ENCODE results near the gene OPN4. TPM values are rescaled to one million over a fixed set of nuclear protein-coding genes. Genes with fewer than 3 reads are reported as not detected.

OPN4 gene
- total RNA-seq, 1 donor from 2014 or later, result not detected

DNA sequence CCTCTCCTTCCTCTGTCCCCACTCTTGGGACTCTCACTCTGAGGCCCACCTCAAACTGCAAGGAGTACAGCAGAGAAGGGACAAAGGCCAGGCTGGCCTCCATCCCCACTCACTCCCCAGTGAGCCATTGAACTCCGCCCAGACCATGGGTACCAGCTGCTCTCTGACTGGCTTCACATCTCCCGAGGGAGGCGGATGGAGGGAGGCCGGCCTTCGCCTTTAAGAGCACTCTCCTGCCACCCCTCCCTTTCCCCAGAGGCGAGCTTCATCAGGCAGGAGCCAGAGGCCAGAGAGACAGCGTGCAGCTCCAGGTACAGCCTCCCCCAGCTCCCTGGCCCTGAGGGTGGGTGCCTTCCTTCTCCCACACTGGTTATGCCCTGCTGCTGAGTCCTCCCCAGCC, 12.2 kb downstream of the OPN4 start:
- H3K4me1 ChIP-seq (ENCODE audit: insufficient read depth, low read length), result peaks cover 17% of the 10 kb centered on the region
- no peak overlapping the region for H3K9ac ChIP-seq (ENCODE audit: low read length)

DNA sequence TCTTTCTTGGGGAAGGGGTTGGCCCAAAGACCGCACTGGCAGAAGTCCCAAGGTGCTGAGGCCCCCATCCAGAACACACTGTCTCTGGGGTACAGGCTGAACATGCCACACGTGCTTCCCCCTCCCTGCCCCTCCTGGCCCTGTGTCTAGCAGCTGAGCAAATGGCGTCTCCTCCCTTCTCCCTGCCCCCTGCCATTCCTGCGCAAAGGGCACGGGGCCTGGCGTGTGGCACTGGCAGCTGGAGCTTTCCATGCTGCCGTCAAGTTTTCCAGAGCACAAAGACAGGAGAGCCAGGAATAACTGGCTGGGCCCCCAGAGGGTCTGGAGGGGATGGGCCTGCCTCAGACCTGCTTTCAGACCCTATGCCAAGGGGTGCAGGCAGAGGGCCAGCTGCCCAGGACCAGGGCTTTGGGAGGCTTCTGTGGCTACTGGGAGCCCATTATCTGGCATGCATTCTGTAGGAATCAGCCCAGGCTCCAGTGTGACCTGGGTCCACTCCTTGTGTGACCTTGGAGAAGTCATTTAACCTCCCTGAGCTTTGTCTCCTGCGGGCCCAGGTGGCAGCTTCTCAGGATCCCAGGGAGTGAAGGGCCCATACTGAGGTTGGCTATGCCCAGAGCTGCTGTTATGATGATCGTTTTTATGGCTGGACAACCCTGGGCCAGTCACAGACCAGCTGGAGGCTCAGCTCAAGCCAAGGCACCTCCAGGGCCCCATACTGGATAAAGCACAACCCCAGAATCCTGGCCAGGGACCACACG, 13.3 kb downstream of the OPN4 start:
- Histone ChIP-seq H3K9me3 (ENCODE audit: insufficient read depth, low read depth, low read length) (no peaks in the 10 kb centered on the region), H4K20me1 (ENCODE audit: insufficient read depth, low read length) (no peaks in the 10 kb centered on the region), H3K27me3 (ENCODE audit: insufficient read depth, low read length) (no peaks in the 10 kb centered on the region), H3K36me3 (ENCODE audit: insufficient read depth, low read length) (no peaks in the 10 kb centered on the region), H3K27ac (ENCODE audit: low read depth, low read length) (no peak overlapping the region), H3K9ac (ENCODE audit: low read length) (no peak overlapping the region), H2AFZ (ENCODE audit: low read depth, low read length) (peak overlapping the region; percentile 52), H3K4me3 (ENCODE audit: insufficient read depth, low read depth, low read length) (no peak overlapping the region), H3K4me1 (ENCODE audit: insufficient read depth, low read length) (peaks cover 17% of the 10 kb centered on the region), H3K79me2 (ENCODE audit: insufficient read depth, low read length) (no peaks in the 10 kb centered on the region), H3K4me2 (ENCODE audit: low read length) (peak overlapping the region; percentile 75)
- H3K27me3 Mint-ChIP-seq (ENCODE audit: low read depth, unreplicated experiment), result peaks cover 6% of the 10 kb centered on the region
- no peaks in the 10 kb centered on the region for H3K9me3 Mint-ChIP-seq (ENCODE audit: unreplicated experiment)
- peaks cover 30% of the 10 kb centered on the region for H3K4me1 Mint-ChIP-seq (ENCODE audit: low read depth, unreplicated experiment)
- TF ChIP-seq EZH2 (IDR thresholded peaks at IDR 0.05; ENCODE audit: insufficient read depth, low read length), result no peak
- TF ChIP-seq CTCF (IDR thresholded peaks at IDR 0.05; ENCODE audit: insufficient read depth, low read depth, low read length), result no peak
- no peak for FAIRE-seq
- H3K27ac Mint-ChIP-seq (ENCODE audit: unreplicated experiment), result peak overlapping the region; percentile 34
- H3K36me3 Mint-ChIP-seq (ENCODE audit: low read depth, unreplicated experiment), result no peaks in the 10 kb centered on the region
- H3K4me3 Mint-ChIP-seq (ENCODE audit: unreplicated experiment), result no peak overlapping the region
- no peak for DNase-seq (ENCODE audit: low read depth)

More for the DNA sequence above, 12.2 kb downstream of the OPN4 start:
- Histone ChIP-seq H3K36me3 (ENCODE audit: insufficient read depth, low read length) (no peaks in the 10 kb centered on the region), H3K9me3 (ENCODE audit: insufficient read depth, low read depth, low read length) (no peaks in the 10 kb centered on the region), H4K20me1 (ENCODE audit: insufficient read depth, low read length) (no peaks in the 10 kb centered on the region), H3K4me3 (ENCODE audit: insufficient read depth, low read depth, low read length) (no peak overlapping the region), H3K27ac (ENCODE audit: low read depth, low read length) (no peak overlapping the region), H3K27me3 (ENCODE audit: insufficient read depth, low read length) (no peaks in the 10 kb centered on the region), H3K4me2 (ENCODE audit: low read length) (no peak overlapping the region), H2AFZ (ENCODE audit: low read depth, low read length) (no peak overlapping the region), H3K79me2 (ENCODE audit: insufficient read depth, low read length) (no peaks in the 10 kb centered on the region)
- no peak for DNase-seq (ENCODE audit: low read depth)
- H3K9me3 Mint-ChIP-seq (ENCODE audit: unreplicated experiment), result no peaks in the 10 kb centered on the region
- FAIRE-seq, result no peak
- H3K36me3 Mint-ChIP-seq (ENCODE audit: low read depth, unreplicated experiment), result no peaks in the 10 kb centered on the region
- TF ChIP-seq CTCF (IDR thresholded peaks at IDR 0.05; ENCODE audit: insufficient read depth, low read depth, low read length), result no peak
- TF ChIP-seq EZH2 (IDR thresholded peaks at IDR 0.05; ENCODE audit: insufficient read depth, low read length), result no peak
- no peak overlapping the region for H3K4me3 Mint-ChIP-seq (ENCODE audit: unreplicated experiment)
- peaks cover 24% of the 10 kb centered on the region for H3K4me1 Mint-ChIP-seq (ENCODE audit: low read depth, unreplicated experiment)
- no peak overlapping the region for H3K27ac Mint-ChIP-seq (ENCODE audit: unreplicated experiment)
- H3K27me3 Mint-ChIP-seq (ENCODE audit: low read depth, unreplicated experiment), result peaks cover 8% of the 10 kb centered on the region

All from astrocyte (in vitro differentiated cells and primary cell).